Measurements from ENCODE around the gene GPA33.

DNA sequence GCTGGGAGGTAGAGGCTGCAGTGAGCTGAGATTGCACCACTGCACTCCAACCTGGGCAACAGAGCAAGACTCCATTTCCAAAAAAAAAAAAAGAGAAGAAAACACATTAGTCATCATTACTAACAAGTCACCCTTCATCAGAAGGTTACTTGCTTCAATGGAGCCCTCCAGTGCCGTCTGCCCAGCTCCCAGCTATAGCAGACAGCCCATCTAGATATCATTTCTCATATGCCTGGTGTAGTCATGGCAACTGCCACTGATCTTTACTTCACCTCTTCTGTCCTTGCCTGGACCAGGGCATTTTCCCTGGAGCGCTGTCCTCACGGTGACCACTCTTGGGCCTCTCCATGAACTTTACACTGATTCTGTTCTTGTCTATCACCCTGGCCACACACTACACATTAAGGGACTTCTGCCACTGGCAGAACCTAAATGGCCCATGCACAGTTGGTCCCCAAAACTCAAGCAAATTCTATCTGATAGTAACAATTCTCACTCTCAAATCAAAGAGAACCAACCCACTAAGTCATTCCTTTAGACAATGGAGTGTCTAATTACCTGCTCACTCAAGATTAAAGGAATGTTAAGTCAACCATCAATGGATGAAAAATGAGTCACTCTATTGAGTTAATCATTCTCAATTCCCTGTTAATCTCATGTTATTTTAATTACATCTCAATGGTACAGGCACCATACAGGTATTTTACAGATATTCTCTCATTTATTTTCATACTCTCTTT lies 12.9 kb downstream of the GPA33 start:
- TF ChIP-seq POLR2A (IDR thresholded peaks at IDR 0.05): no peak
- TF ChIP-seq, protein P1, sequence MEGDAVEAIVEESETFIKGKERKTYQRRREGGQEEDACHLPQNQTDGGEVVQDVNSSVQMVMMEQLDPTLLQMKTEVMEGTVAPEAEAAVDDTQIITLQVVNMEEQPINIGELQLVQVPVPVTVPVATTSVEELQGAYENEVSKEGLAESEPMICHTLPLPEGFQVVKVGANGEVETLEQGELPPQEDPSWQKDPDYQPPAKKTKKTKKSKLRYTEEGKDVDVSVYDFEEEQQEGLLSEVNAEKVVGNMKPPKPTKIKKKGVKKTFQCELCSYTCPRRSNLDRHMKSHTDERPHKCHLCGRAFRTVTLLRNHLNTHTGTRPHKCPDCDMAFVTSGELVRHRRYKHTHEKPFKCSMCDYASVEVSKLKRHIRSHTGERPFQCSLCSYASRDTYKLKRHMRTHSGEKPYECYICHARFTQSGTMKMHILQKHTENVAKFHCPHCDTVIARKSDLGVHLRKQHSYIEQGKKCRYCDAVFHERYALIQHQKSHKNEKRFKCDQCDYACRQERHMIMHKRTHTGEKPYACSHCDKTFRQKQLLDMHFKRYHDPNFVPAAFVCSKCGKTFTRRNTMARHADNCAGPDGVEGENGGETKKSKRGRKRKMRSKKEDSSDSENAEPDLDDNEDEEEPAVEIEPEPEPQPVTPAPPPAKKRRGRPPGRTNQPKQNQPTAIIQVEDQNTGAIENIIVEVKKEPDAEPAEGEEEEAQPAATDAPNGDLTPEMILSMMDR (IDR thresholded peaks at IDR 0.05): no peak
